ENCODE measurements around the gene AREL1.

- TF ChIP-seq, protein P1, sequence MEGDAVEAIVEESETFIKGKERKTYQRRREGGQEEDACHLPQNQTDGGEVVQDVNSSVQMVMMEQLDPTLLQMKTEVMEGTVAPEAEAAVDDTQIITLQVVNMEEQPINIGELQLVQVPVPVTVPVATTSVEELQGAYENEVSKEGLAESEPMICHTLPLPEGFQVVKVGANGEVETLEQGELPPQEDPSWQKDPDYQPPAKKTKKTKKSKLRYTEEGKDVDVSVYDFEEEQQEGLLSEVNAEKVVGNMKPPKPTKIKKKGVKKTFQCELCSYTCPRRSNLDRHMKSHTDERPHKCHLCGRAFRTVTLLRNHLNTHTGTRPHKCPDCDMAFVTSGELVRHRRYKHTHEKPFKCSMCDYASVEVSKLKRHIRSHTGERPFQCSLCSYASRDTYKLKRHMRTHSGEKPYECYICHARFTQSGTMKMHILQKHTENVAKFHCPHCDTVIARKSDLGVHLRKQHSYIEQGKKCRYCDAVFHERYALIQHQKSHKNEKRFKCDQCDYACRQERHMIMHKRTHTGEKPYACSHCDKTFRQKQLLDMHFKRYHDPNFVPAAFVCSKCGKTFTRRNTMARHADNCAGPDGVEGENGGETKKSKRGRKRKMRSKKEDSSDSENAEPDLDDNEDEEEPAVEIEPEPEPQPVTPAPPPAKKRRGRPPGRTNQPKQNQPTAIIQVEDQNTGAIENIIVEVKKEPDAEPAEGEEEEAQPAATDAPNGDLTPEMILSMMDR (optimal IDR thresholded peaks at IDR 0.05 in 1 of 3, IDR thresholded peaks at IDR 0.05 in 1 of 3, conservative IDR thresholded peaks at IDR 0.05 in 1 of 3; ENCODE audit: extremely low read depth in 1 of 3, insufficient read depth in 2 of 3, low read length in 3 of 3) = no peak
- TF ChIP-seq EZH2 (IDR thresholded peaks at IDR 0.05; ENCODE audit: low read length) = no peak
Measured at GRCh38 chr14:74645244-74645643, 67.6 kb downstream of the AREL1 start.

All from keratinocyte (primary cell).